Lung (tissue), 12 donors: ENCODE measurements around the gene SPI1. TPM values are rescaled to one million over a fixed set of nuclear protein-coding genes. Genes with fewer than 3 reads are reported as not detected.

Experiments
- ATAC-seq: fragments of 200-7000 bp; cut with Tn5 transposase; one replicate; pipeline ENCODE4 v1.9.1; 2020; ENCODE audit warnings: moderate number of reproducible peaks; ENCODE audit not compliant: insufficient read depth, low FRiP score
- DNase-seq, 3 donors: peaks; one replicate each; pipeline ENCODE4 v3.0.0-alpha.2; 2013 to 2017
- H3K27ac ChIP-seq, 2 donors: one replicate each; pipeline ENCODE4 v1.5.1; 2013; ENCODE audit warnings: mild to moderate bottlenecking in 2 of 2, moderate library complexity in 2 of 2, control low read depth in 1 of 2, inconsistent platforms in 1 of 2, low read depth in 1 of 2, low read length in 1 of 2
- H3K27me3 ChIP-seq, 3 donors: one replicate each; pipeline ENCODE4 v1.5.1; 2013; ENCODE audit warnings: low read length in 2 of 3; ENCODE audit not compliant: control insufficient read depth in 3 of 3, insufficient read depth in 3 of 3
- H3K36me3 ChIP-seq, 4 donors: one replicate each; pipeline ENCODE4 v1.5.1; 2013; ENCODE audit warnings: low read length in 4 of 4, mild to moderate bottlenecking in 1 of 4, moderate library complexity in 1 of 4; ENCODE audit not compliant: control insufficient read depth in 4 of 4, insufficient read depth in 4 of 4
- H3K4me1 ChIP-seq, 5 donors: one replicate each; pipeline ENCODE4 v1.5.1; 2013; ENCODE audit warnings: low read length in 5 of 5, mild to moderate bottlenecking in 2 of 5, moderate library complexity in 1 of 5; ENCODE audit not compliant: control insufficient read depth in 5 of 5, insufficient read depth in 5 of 5
- H3K4me3 ChIP-seq: one replicate; pipeline ENCODE4 v1.5.1; 2013; ENCODE audit warnings: mild to moderate bottlenecking, control low read depth, moderate library complexity
- H3K9ac ChIP-seq, 2 donors: one replicate each; pipeline ENCODE4 v1.5.1; 2013; ENCODE audit warnings: low read length in 2 of 2, control low read depth in 1 of 2; ENCODE audit not compliant: insufficient read depth in 1 of 2
- H3K9me3 ChIP-seq, 4 donors: one replicate each; pipeline ENCODE4 v1.5.1; 2013; ENCODE audit warnings: low read length in 3 of 4, mild to moderate bottlenecking in 1 of 4, moderate library complexity in 1 of 4; ENCODE audit not compliant: control insufficient read depth in 4 of 4, insufficient read depth in 3 of 4
- CTCF ChIP-seq: IDR thresholded peaks from 2 replicates; pipeline ENCODE4 v1.5.1; 2012; ENCODE audit warnings: mild to moderate bottlenecking; ENCODE audit errors: control extremely low read depth, extremely low read depth
- WGBS, 2 donors: extraction: QIAGEN DNeasy Blood & Tissue Kit; methylation state at CpG; one replicate each; pipeline ENCODE4 v1.1.7; 2013; 5-methylcytosine and 5-hydroxymethylcytosine counted together
- polyA plus RNA-seq, 2 donors: library from polyadenylated mRNA; stranded (reverse); fragments of 200-250 nt; gene quantifications; one replicate each; pipeline ENCODE4 v1.2.1, GENCODE V29; 2013
- total RNA-seq, 2 donors: library from RNA; depleted of rRNA in 1 of 2; stranded (reverse); fragments of >200 nt in 1 of 2; gene quantifications; one replicate each; pipeline ENCODE4 v1.2.1, GENCODE V29; 2014 to 2021
- donor health status: control.
- donor health status: control.
- donor health status: Bipolar disorder and iron deficiency.
- donor health status: healthy.
- donor health status: DM: yes; HTN: yes; CAD: no.

The SPI1 gene
- total and polyA plus RNA-seq, 4 donors, result 27.6 to 344 (median 156) TPM

- H3K9me3 ChIP-seq, result no peaks in the 10 kb centered on the region
- peak overlapping the region; percentile 7 to 89 for H3K9ac ChIP-seq
- ATAC-seq, result no peak
- H3K4me1 ChIP-seq, result peaks cover 9 to 27% (median 18%) of the 10 kb centered on the region in 5 donors
- no peaks in the 10 kb centered on the region for H3K27me3 ChIP-seq
- no peak for TF ChIP-seq CTCF
- peak overlapping the region; percentile 43 for H3K4me3 ChIP-seq
- 33 to 46% methylated on average over 12 of the region's 12 CpGs for WGBS, 2 donors
- peak overlapping the region; percentile 95 to 96 for H3K27ac ChIP-seq
- peak in 1 of 3 donors; percentile 18 for DNase-seq
- H3K36me3 ChIP-seq, result peaks cover 0 to 8% (median 4%) of the 10 kb centered on the region in 4 donors
Measured at GRCh38 chr11:47406896-47407745, 28.8 kb upstream of the SPI1 start.

GRCh38 chr11:47403571-47403970 lies 25.2 kb upstream of the SPI1 start:
- H3K9ac ChIP-seq, result no peak overlapping the region
- H3K4me3 ChIP-seq, result no peak overlapping the region
- TF ChIP-seq CTCF, result no peak
- peaks cover 8 to 18% (median 13%) of the 10 kb centered on the region in 5 donors for H3K4me1 ChIP-seq
- H3K27me3 ChIP-seq, result no peaks in the 10 kb centered on the region
- DNase-seq, result no peak
- H3K27ac ChIP-seq, result no peak overlapping the region
- H3K36me3 ChIP-seq, result no peaks in the 10 kb centered on the region
- no peak for ATAC-seq
- 82 to 84% methylated on average over 3 of the region's 3 CpGs for WGBS, 2 donors
- no peaks in the 10 kb centered on the region for H3K9me3 ChIP-seq

- H3K4me1 ChIP-seq, result peaks cover 8 to 18% (median 13%) of the 10 kb centered on the region in 5 donors
- no peaks in the 10 kb centered on the region for H3K9me3 ChIP-seq
- H3K9ac ChIP-seq, result no peak overlapping the region
- H3K27me3 ChIP-seq, result no peaks in the 10 kb centered on the region
- H3K4me3 ChIP-seq, result no peak overlapping the region
- no peak overlapping the region for H3K27ac ChIP-seq
- no peaks in the 10 kb centered on the region for H3K36me3 ChIP-seq
- TF ChIP-seq CTCF, result no peak
- ATAC-seq (no peak), DNase-seq (no peak)
- WGBS, 2 donors, result 41 to 72% methylated on average over 4 of the region's 4 CpGs
Measured at GRCh38 chr11:47403135-47403534, 24.8 kb upstream of the SPI1 start.
